ENCODE results near the gene TLE5. TPM values are rescaled to one million over a fixed set of nuclear protein-coding genes. Genes with fewer than 3 reads are reported as not detected.
"Not testable (repeated sequence)": the region's sequence is repeated elsewhere in the genome, so short reads cannot be mapped to it uniquely, and the experiment has no call there.

The TLE5 gene
- total RNA-seq, 4 donors from 2014 or later, result 449 to 1,111 (median 479) TPM

DNA sequence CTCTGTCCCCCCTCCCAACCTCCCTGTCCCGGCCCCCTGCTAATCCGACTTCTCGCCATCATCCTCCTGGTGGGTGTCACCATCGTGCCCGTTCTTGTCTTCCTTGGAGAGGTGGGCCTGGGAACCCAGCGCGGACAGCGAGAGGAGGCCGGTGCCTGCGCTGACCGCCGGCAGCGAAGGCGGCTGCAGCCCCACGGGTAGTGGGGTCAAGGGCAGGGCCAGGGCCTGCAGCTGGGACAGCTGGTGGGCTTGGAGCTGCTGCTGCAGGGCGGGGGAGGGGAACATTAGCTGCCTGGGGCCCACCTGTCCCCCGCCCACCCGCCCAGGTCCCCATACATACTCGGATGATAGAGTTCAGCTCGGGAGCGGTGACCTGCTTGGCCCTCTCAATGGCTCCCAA is 8.5 kb downstream of the TLE5 start:
- peaks cover 0 to 63% (median 24%) of the 10 kb centered on the region in 4 donors for H3K4me1 ChIP-seq
- peak overlapping the region in 2 of 4 donors; percentile 32 to 99 for H3K27ac ChIP-seq

DNA sequence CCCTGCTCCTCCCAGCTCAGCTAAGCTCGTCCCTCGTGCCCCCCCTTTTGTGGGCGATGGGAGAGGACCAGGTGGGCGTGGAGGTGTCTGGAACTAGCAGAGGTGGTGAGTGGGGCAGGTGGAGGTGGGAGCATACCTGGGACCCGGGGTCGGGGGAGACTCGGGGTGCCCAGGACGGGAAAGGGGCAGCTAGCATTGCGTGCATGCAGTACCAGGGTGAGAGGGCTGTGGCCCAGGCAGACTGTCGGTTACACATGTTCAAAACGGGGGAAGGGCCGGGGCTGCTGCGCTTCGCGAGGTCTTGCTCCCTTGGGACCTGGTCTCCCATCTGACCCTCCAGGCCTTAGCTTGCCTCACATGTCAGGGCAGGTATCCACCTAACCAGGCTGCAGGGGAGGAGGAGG is 9.1 kb downstream of the TLE5 start:
- Histone ChIP-seq H3K36me3 (peaks cover 0 to 53% (median 14%) of the 10 kb centered on the region in 3 donors), H3K4me1 (peaks cover 0 to 58% (median 23%) of the 10 kb centered on the region in 4 donors), H3K4me3 (no peak overlapping the region), H3K9me3 (no peaks in the 10 kb centered on the region), H3K27me3 (no peaks in the 10 kb centered on the region), H3K27ac (peak overlapping the region in 1 of 4 donors; percentile 99)
- TF ChIP-seq, protein P1, sequence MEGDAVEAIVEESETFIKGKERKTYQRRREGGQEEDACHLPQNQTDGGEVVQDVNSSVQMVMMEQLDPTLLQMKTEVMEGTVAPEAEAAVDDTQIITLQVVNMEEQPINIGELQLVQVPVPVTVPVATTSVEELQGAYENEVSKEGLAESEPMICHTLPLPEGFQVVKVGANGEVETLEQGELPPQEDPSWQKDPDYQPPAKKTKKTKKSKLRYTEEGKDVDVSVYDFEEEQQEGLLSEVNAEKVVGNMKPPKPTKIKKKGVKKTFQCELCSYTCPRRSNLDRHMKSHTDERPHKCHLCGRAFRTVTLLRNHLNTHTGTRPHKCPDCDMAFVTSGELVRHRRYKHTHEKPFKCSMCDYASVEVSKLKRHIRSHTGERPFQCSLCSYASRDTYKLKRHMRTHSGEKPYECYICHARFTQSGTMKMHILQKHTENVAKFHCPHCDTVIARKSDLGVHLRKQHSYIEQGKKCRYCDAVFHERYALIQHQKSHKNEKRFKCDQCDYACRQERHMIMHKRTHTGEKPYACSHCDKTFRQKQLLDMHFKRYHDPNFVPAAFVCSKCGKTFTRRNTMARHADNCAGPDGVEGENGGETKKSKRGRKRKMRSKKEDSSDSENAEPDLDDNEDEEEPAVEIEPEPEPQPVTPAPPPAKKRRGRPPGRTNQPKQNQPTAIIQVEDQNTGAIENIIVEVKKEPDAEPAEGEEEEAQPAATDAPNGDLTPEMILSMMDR (IDR thresholded peaks at IDR 0.05), result no peak
- TF ChIP-seq EP300 (IDR thresholded peaks at IDR 0.05) (no peak), POLR2A (IDR thresholded peaks at IDR 0.05) (no peak)
- WGBS, 2 donors, result 72 to 76% methylated on average over 15 of the region's 15 CpGs
- no peak for DNase-seq (ENCODE audit: low spot score in 2 of 2)

More for the DNA sequence above, 8.5 kb downstream of the TLE5 start:
- TF ChIP-seq EP300 (IDR thresholded peaks at IDR 0.05) (no peak), POLR2A (IDR thresholded peaks at IDR 0.05) (no peak)
- TF ChIP-seq, protein P1 (IDR thresholded peaks at IDR 0.05), result no peak
- WGBS, 2 donors, result 63 to 68% methylated on average over 15 to 21 of the region's 21 CpGs
- H3K27me3 ChIP-seq, result no peaks in the 10 kb centered on the region
- H3K36me3 ChIP-seq, result peaks cover 0 to 58% (median 14%) of the 10 kb centered on the region in 3 donors
- H3K9me3 ChIP-seq, result no peaks in the 10 kb centered on the region
- no peak overlapping the region for H3K4me3 ChIP-seq
- DNase-seq (ENCODE audit: low spot score in 2 of 2), result no peak

GRCh38 chr19:3050016-3050415 is 12.3 kb downstream of the TLE5 start:
- peaks cover 0 to 49% (median 10%) of the 10 kb centered on the region in 4 donors for H3K4me1 ChIP-seq
- H3K27ac ChIP-seq; H3K27me3 ChIP-seq; H3K9me3 ChIP-seq; H3K4me3 ChIP-seq; DNase-seq (ENCODE audit: low spot score in 2 of 2): not testable (repeated sequence)
- WGBS, 2 donors, result 98 to 99% methylated on average over 5 to 7 of the region's 7 CpGs
- H3K36me3 ChIP-seq, result peaks cover 0 to 21% (median under 1%) of the 10 kb centered on the region in 3 donors

- TF ChIP-seq, protein P1 (IDR thresholded peaks at IDR 0.05), result no peak
- TF ChIP-seq EP300 (IDR thresholded peaks at IDR 0.05) (no peak), POLR2A (IDR thresholded peaks at IDR 0.05) (no peak)
- Histone ChIP-seq H3K9me3 (no peaks in the 10 kb centered on the region), H3K36me3 (peaks cover 0 to 11% (median 0%) of the 10 kb centered on the region in 3 donors), H3K27ac (peak overlapping the region in 3 of 4 donors; percentile 10 to 92 (median 15)), H3K27me3 (no peaks in the 10 kb centered on the region), H3K4me3 (no peak overlapping the region), H3K4me1 (peaks cover 0 to 40% (median 9%) of the 10 kb centered on the region in 4 donors)
- 91 to 97% methylated on average over 3 of the region's 3 CpGs for WGBS, 2 donors
- no peak for DNase-seq (ENCODE audit: low spot score in 2 of 2)
These were observed 13.2 kb downstream of the TLE5 start for GRCh38 chr19:3049089-3049488.

DNA sequence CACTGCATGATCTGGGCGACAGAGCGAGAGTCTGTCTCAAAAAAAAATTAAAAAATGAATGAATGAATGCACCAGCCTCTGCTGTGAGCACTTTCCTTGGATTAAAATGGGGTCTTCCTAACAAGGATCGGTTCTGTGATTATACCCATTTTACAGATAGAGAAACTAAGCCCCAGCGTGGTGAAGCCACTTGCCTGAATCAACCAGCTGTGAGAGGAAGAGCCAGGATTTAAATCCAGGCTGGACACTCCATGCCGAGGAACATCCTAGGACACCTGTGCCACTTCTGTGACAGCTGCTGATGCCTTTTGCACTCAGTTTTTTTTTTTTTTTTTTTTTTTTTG is 14.1 kb downstream of the TLE5 start:
- H3K4me3 ChIP-seq, result peak overlapping the region in 1 of 4 donors; percentile 32
- DNase-seq (ENCODE audit: low spot score in 2 of 2), result no peak
- H3K27me3 ChIP-seq, result no peaks in the 10 kb centered on the region
- peaks cover 0 to 2% (median 0%) of the 10 kb centered on the region in 3 donors for H3K36me3 ChIP-seq
- H3K27ac ChIP-seq, result peak overlapping the region; percentile 82 to 96 (median 91)
- TF ChIP-seq POLR2A (IDR thresholded peaks at IDR 0.05) (no peak), EP300 (IDR thresholded peaks at IDR 0.05) (no peak)
- TF ChIP-seq, protein P1 (IDR thresholded peaks at IDR 0.05), result no peak
- no peaks in the 10 kb centered on the region for H3K9me3 ChIP-seq
- peaks cover 0 to 31% (median 9%) of the 10 kb centered on the region in 4 donors for H3K4me1 ChIP-seq
- 88 to 91% methylated on average over 5 of the region's 5 CpGs for WGBS, 2 donors

All from tibial nerve (tissue), 4 donors.